ENCODE data around the gene LRRTM4.

The LRRTM4 gene

DNA sequence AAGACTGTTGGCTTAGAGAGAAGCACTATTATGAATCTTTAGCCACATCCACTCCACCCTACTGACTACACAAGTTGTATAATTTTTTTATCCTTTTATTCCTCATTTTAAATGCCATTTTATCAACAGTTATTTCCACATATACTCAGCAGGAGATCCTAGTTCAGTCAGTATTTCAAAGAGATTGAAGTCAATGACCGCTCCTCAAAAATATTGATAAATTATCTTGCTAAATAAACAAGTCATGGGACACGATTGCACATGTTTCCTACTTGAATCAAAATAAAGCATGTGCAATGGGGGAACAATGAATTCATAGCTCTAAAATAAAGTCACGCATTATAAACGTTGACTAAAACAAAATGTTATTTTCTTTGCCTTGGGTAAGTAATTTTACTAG is 496.5 kb downstream of the LRRTM4 start:
- TF ChIP-seq, protein P1, sequence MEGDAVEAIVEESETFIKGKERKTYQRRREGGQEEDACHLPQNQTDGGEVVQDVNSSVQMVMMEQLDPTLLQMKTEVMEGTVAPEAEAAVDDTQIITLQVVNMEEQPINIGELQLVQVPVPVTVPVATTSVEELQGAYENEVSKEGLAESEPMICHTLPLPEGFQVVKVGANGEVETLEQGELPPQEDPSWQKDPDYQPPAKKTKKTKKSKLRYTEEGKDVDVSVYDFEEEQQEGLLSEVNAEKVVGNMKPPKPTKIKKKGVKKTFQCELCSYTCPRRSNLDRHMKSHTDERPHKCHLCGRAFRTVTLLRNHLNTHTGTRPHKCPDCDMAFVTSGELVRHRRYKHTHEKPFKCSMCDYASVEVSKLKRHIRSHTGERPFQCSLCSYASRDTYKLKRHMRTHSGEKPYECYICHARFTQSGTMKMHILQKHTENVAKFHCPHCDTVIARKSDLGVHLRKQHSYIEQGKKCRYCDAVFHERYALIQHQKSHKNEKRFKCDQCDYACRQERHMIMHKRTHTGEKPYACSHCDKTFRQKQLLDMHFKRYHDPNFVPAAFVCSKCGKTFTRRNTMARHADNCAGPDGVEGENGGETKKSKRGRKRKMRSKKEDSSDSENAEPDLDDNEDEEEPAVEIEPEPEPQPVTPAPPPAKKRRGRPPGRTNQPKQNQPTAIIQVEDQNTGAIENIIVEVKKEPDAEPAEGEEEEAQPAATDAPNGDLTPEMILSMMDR (IDR thresholded peaks at IDR 0.05; ENCODE audit: control insufficient read depth, insufficient read depth, low read depth, low read length, missing control alignments), result no peak
- DNase-seq (ENCODE audit: low read depth), result no peak

DNA sequence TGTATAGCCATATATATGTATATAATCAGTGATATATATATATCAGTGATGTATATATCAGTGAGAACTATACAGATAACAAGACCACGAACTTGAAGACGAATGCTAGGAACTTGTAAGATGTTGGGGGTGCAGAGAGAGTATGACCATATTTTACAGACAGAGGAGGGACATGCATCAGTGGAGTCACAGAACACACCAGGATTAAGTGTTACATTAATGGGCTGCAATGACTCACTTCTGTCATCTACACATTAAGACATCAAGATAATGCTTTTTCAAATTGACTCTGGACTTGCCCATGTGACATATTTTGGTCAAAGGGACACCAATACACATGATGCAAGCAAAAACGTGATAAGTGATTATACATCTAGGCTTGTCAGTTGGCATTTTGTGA is 501.0 kb downstream of the LRRTM4 start:
- no peak overlapping the region for H3K4me3 ChIP-seq (ENCODE audit: control insufficient read depth, low read depth, low read length)

More for the DNA sequence above, 496.5 kb downstream of the LRRTM4 start:
- H3K4me3 ChIP-seq (ENCODE audit: control insufficient read depth, low read depth, low read length), result no peak overlapping the region

DNA sequence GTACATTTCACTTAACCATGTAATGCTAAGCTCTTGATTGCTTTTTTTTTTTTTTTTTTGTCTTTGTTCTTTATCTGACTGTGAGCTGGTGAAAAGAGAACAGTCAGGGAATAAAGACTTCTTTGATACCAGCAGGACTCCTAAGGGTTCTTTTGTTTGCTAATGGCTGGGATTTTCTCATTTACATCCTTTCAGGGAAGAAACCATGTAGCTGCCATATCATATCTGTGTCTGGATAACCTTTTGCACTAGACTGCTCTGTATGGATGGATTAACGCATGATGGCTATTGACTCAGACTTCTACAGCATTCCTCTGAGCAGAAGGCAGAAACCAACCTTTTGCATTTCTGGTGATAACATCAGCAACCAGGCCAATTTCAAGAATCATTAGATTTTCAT is 504.0 kb downstream of the LRRTM4 start:
- H3K4me3 ChIP-seq (ENCODE audit: control insufficient read depth, low read depth, low read length), result no peak overlapping the region
- TF ChIP-seq, protein P1 (IDR thresholded peaks at IDR 0.05; ENCODE audit: control insufficient read depth, insufficient read depth, low read depth, low read length, missing control alignments), result no peak
- DNase-seq (ENCODE audit: low read depth), result no peak

More for the DNA sequence above, 501.0 kb downstream of the LRRTM4 start:
- TF ChIP-seq, protein P1 (IDR thresholded peaks at IDR 0.05; ENCODE audit: control insufficient read depth, insufficient read depth, low read depth, low read length, missing control alignments), result no peak
- no peak for DNase-seq (ENCODE audit: low read depth)

DNA sequence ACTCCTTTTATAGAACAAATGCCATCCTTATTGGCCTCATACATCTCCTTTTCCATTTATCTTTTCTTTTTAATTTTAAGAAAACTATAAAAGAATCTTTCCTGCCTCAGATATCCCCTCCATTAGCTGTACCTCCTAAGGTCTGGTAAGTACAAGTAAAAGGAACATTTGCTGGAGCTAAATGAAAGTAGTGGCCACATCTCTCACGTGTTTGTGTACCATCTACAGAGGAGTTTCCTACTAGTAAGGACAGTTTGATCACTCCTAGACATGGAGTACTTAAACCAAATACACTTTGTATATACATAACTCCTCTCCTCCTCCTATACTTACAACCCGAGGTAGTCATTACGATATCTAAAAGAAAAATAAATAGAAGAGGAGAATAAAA is 504.8 kb downstream of the LRRTM4 start:
- TF ChIP-seq, protein P1 (IDR thresholded peaks at IDR 0.05; ENCODE audit: control insufficient read depth, insufficient read depth, low read depth, low read length, missing control alignments), result no peak
- no peak for DNase-seq (ENCODE audit: low read depth)
- no peak overlapping the region for H3K4me3 ChIP-seq (ENCODE audit: control insufficient read depth, low read depth, low read length)

DNA sequence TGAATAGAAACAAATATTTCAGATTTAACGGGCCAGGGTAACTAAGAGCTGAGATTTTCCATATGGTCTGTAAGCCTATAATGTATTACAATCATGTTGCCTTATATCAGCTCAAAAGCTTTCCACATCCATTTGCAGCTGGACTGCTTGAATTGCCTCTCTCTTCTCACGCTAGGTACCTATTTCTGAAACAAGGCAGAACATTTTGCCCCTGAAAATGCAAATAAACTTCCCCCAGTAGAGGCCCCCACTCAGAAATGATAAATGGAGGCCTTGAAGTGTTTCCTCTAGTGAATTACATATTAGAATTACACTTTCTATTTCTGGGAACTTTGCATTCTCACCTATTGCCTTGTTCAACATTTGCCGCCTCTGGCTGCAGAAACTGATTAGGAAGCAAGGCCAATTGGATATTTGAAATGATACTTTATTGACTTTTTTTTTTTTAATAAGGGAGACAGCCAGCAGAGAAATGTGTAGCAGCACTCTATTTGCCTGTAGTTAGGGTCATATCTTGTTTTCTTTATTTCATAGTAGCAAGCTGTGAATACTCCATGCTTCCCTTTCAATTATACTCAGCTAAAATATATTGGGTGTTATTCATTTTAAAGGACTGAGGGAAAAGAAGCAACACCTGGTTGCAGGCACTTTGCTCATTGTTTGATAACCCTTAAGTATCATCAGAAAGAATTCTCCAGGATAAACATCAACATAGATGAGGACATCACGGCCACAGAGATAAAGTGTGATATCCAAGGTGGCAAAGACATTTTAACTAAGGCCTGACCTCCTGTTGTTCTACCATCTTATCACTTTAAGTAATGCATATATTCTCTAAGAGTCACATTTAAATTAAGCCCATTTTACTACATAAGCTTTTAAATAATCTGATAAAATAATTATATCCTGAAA is 505.5 kb downstream of the LRRTM4 start:
- TF ChIP-seq, protein P1 (IDR thresholded peaks at IDR 0.05; ENCODE audit: control insufficient read depth, insufficient read depth, low read depth, low read length, missing control alignments), result no peak
- DNase-seq (ENCODE audit: low read depth), result no peak

DNA sequence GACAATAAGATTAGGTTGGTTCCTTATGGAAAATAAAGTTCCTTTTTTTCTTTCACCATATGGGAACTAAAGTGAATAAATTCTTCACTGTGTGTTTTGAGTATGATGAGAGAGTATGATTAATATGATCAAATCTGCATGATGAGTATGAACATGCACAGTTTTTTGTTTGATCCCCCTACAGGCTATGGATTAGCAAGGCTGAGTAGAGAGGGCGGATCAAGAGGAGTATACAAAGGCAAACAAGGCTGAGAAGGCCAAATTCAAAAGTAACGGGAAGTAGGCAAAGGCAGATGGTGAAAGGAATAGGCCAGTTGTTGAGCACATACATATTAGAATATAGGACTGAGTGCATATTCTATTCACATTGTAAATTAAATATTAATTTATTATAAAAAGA is 508.2 kb downstream of the LRRTM4 start:
- no peak for DNase-seq (ENCODE audit: low read depth)
- TF ChIP-seq, protein P1 (IDR thresholded peaks at IDR 0.05; ENCODE audit: control insufficient read depth, insufficient read depth, low read depth, low read length, missing control alignments), result no peak
- no peak overlapping the region for H3K4me3 ChIP-seq (ENCODE audit: control insufficient read depth, low read depth, low read length)

More for the DNA sequence above, 505.5 kb downstream of the LRRTM4 start:
- no peak overlapping the region for H3K4me3 ChIP-seq (ENCODE audit: control insufficient read depth, low read depth, low read length)

Measured in AG09309 (cell line).